ENCODE results near the gene CETP.

DNA sequence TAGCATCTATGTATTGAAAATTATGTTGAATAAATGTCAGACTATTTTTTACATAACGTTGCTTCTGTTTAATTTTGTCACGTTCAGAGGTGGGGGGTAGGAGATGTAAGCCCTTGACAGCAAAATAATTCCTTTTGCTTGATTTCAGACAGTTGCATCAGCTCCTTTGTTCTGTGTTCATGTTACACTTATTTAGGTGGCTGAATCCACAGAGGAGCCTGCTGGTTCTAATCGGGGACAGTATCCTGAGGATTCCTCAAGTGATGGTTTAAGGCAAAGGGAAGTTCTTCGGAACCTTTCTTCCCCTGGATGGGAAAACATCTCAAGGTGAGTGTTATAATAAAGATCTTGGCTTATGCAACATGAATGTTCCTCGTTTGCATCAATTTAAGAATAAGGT is 25.3 kb upstream of the CETP start:
- TF ChIP-seq, protein P1, sequence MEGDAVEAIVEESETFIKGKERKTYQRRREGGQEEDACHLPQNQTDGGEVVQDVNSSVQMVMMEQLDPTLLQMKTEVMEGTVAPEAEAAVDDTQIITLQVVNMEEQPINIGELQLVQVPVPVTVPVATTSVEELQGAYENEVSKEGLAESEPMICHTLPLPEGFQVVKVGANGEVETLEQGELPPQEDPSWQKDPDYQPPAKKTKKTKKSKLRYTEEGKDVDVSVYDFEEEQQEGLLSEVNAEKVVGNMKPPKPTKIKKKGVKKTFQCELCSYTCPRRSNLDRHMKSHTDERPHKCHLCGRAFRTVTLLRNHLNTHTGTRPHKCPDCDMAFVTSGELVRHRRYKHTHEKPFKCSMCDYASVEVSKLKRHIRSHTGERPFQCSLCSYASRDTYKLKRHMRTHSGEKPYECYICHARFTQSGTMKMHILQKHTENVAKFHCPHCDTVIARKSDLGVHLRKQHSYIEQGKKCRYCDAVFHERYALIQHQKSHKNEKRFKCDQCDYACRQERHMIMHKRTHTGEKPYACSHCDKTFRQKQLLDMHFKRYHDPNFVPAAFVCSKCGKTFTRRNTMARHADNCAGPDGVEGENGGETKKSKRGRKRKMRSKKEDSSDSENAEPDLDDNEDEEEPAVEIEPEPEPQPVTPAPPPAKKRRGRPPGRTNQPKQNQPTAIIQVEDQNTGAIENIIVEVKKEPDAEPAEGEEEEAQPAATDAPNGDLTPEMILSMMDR (IDR thresholded peaks at IDR 0.05): no peak
- no peak for TF ChIP-seq POLR2A (IDR thresholded peaks at IDR 0.05)

All from lower leg skin (tissue), 3 donors.